SK-N-SH (cell line): Measurements from ENCODE around the gene CELF4.

Experiments
- ELF1 ChIP-seq: IDR thresholded peaks from 2 replicates; pipeline ENCODE4 v1.4.0; 2012
- EP300 ChIP-seq, 2 experiments: IDR thresholded peaks; 2 replicates each; pipeline versions ENCODE4 v1.4.0 to v1.6.1; 2012; ENCODE audit warnings: borderline replicate concordance in 1 of 2, low read depth in 1 of 2, low read length in 1 of 2
- POLR2AphosphoS5 ChIP-seq: IDR thresholded peaks from 2 replicates; pipeline ENCODE4 v1.6.1; 2012; ENCODE audit warnings: low read depth, low read length
- TF ChIP-seq, protein P1 (sequence below): fragments of 200-600 bp; sonication (generic); IDR thresholded peaks from 2 replicates; pipeline ENCODE4 v1.6.1; 2017; ENCODE audit warnings: antibody characterized with exemption, mild to moderate bottlenecking, moderate library complexity
- TF ChIP-seq, protein P2 (sequence below): IDR thresholded peaks from 2 replicates; pipeline ENCODE4 v1.4.0; 2012; ENCODE audit warnings: low read depth, borderline replicate concordance
- TF ChIP-seq, protein P3 (sequence below): IDR thresholded peaks from 2 replicates; pipeline ENCODE4 v1.4.0; 2012; ENCODE audit warnings: low read depth

DNA sequence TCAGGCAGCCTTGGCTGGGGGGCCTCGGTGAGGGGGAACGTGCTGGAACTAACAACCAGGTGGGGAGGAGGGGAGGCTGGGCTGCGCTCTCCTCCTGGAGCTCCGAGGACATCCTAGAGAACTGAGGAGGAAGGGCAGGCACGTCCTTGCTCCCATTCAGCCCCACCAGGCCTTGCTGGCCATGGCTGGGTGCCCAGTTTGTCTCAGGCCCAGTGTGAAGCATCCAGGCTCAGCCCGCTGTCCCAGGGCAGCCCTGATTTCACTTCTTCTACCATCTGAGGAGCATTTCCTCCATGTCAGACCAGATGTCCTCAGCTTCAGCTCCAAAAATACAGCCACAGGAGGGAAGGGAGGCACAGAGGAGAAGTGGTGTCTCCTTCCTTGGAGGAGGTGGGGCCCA is 125.4 kb downstream of the CELF4 start:
- TF ChIP-seq, protein P1, sequence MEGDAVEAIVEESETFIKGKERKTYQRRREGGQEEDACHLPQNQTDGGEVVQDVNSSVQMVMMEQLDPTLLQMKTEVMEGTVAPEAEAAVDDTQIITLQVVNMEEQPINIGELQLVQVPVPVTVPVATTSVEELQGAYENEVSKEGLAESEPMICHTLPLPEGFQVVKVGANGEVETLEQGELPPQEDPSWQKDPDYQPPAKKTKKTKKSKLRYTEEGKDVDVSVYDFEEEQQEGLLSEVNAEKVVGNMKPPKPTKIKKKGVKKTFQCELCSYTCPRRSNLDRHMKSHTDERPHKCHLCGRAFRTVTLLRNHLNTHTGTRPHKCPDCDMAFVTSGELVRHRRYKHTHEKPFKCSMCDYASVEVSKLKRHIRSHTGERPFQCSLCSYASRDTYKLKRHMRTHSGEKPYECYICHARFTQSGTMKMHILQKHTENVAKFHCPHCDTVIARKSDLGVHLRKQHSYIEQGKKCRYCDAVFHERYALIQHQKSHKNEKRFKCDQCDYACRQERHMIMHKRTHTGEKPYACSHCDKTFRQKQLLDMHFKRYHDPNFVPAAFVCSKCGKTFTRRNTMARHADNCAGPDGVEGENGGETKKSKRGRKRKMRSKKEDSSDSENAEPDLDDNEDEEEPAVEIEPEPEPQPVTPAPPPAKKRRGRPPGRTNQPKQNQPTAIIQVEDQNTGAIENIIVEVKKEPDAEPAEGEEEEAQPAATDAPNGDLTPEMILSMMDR = no peak
- TF ChIP-seq, protein P2, sequence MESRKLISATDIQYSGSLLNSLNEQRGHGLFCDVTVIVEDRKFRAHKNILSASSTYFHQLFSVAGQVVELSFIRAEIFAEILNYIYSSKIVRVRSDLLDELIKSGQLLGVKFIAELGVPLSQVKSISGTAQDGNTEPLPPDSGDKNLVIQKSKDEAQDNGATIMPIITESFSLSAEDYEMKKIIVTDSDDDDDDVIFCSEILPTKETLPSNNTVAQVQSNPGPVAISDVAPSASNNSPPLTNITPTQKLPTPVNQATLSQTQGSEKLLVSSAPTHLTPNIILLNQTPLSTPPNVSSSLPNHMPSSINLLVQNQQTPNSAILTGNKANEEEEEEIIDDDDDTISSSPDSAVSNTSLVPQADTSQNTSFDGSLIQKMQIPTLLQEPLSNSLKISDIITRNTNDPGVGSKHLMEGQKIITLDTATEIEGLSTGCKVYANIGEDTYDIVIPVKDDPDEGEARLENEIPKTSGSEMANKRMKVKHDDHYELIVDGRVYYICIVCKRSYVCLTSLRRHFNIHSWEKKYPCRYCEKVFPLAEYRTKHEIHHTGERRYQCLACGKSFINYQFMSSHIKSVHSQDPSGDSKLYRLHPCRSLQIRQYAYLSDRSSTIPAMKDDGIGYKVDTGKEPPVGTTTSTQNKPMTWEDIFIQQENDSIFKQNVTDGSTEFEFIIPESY = no peak
- TF ChIP-seq EP300 (IDR thresholded peaks at IDR 0.05; ENCODE audit: borderline replicate concordance in 1 of 2, low read depth in 1 of 2, low read length in 1 of 2) (no peak), POLR2AphosphoS5 (no peak), ELF1 (no peak)
- TF ChIP-seq, protein P3, sequence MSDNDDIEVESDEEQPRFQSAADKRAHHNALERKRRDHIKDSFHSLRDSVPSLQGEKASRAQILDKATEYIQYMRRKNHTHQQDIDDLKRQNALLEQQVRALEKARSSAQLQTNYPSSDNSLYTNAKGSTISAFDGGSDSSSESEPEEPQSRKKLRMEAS = no peak
